H1 (cell line): Measurements from ENCODE around the gene RTEL1. TPM values are rescaled to one million over a fixed set of nuclear protein-coding genes. Genes with fewer than 3 reads are reported as not detected.

ENCODE experiments used
- CTCF ChIA-PET: fragments of 300-600 bp; sonication (Branson Sonifier 250); formaldehyde crosslinking; loops from one replicate; lab custom pipeline; 2021; ENCODE audit not compliant: partially characterized antibody; lab: Charles Lee
- POLR2A ChIA-PET: fragments of 300-600 bp; sonication (Branson Sonifier 250); formaldehyde crosslinking; loops from one replicate; lab custom pipeline; 2021; ENCODE audit warnings: inconsistent platforms; ENCODE audit not compliant: partially characterized antibody; lab: Charles Lee
- DNase-seq, 2 experiments: peaks; one replicate each; pipeline versions ENCODE4 v3.0.0 to v3.0.0-alpha.2; 2010 to 2022; ENCODE audit warnings: low spot score in 2 of 2, low read depth in 1 of 2, mixed read lengths in 1 of 2
- FAIRE-seq: peaks from 2 replicates; lab custom pipeline; 2011; peaks lifted over from hg19 to GRCh38; lab: Jason Lieb, UNC
- H2AFZ ChIP-seq: 2 replicates; pipeline ENCODE4 v1.8.1; 2012; ENCODE audit warnings: low read length, inconsistent platforms
- H2AK5ac ChIP-seq: 2 replicates; pipeline ENCODE4 v1.6.1; 2013; ENCODE audit warnings: low read depth, low read length
- H2BK120ac ChIP-seq: replicated peaks from 2 replicates; pipeline ENCODE3; 2013; ENCODE audit warnings: low read depth, low read length, inconsistent platforms
- H2BK12ac ChIP-seq: 2 replicates; pipeline ENCODE4 v1.6.1; 2013; ENCODE audit warnings: low read depth, low read length
- H2BK15ac ChIP-seq: 2 replicates; pipeline ENCODE4 v1.6.1; 2013; ENCODE audit warnings: low read length
- H2BK20ac ChIP-seq: 2 replicates; pipeline ENCODE4 v1.6.1; 2013; ENCODE audit warnings: low read length
- H2BK5ac ChIP-seq: 2 replicates; pipeline ENCODE4 v1.6.1; 2013; ENCODE audit warnings: low read depth, low read length
- H3K14ac ChIP-seq: 2 replicates; pipeline ENCODE4 v1.6.1; 2013; ENCODE audit warnings: inconsistent platforms; ENCODE audit not compliant: insufficient read length
- H3K18ac ChIP-seq: 2 replicates; pipeline ENCODE4 v1.6.1; 2013; ENCODE audit warnings: low read length; ENCODE audit errors: extremely low read depth
- H3K23ac ChIP-seq: 2 replicates; pipeline ENCODE4 v1.6.1; 2013; ENCODE audit warnings: inconsistent platforms; ENCODE audit not compliant: insufficient read length
- H3K23me2 ChIP-seq: 2 replicates; pipeline ENCODE4 v1.6.1; 2013; ENCODE audit warnings: low read depth, low read length
- H3K27ac ChIP-seq: 2 replicates; pipeline ENCODE4 v1.6.1; 2011; ENCODE audit warnings: low read depth, low read length, inconsistent platforms
- H3K27me3 ChIP-seq, 4 experiments: replicated peaks in 1 of 4; 1 replicate in 1 of 4; 2 replicates in 3 of 4; pipeline versions ENCODE4 v1.6.1 to v1.8.1; 2011 to 2013; ENCODE audit warnings: low read length in 3 of 4, mild to moderate bottlenecking in 3 of 4, inconsistent platforms in 2 of 4, mixed read lengths in 2 of 4, moderate library complexity in 1 of 4; ENCODE audit not compliant: control insufficient read depth in 3 of 4, insufficient read depth in 3 of 4; ENCODE audit errors: extremely low read depth in 1 of 4
- H3K36me3 ChIP-seq, 4 experiments: 2 replicates each; pipeline versions ENCODE4 v1.6.1 to v1.8.1; 2011 to 2013; ENCODE audit warnings: mild to moderate bottlenecking in 4 of 4, low read length in 3 of 4, moderate library complexity in 2 of 4, control low read depth in 1 of 4, inconsistent platforms in 1 of 4; ENCODE audit not compliant: insufficient read depth in 4 of 4, control insufficient read depth in 2 of 4
- H3K4ac ChIP-seq: replicated peaks from 2 replicates; pipeline ENCODE3; 2013; ENCODE audit warnings: low read length, low read depth, mixed read lengths, inconsistent platforms; ENCODE audit not compliant: insufficient read length
- H3K4me1 ChIP-seq, 4 experiments: replicated peaks in 1 of 4; 1 replicate in 1 of 4; 2 replicates in 3 of 4; pipeline versions ENCODE4 v1.6.1 to v1.8.1; 2011 to 2013; ENCODE audit warnings: low read length in 3 of 4, inconsistent platforms in 2 of 4, mixed read lengths in 1 of 4; ENCODE audit not compliant: insufficient read depth in 4 of 4, control insufficient read depth in 3 of 4
- H3K4me2 ChIP-seq, 2 experiments: 2 replicates each; pipeline versions ENCODE4 v1.6.1 to v1.8.1; 2011 to 2013; ENCODE audit warnings: low read depth in 2 of 2, low read length in 2 of 2, control low read depth in 1 of 2, inconsistent platforms in 1 of 2, mild to moderate bottlenecking in 1 of 2; ENCODE audit not compliant: insufficient read depth in 1 of 2
- H3K4me3 ChIP-seq, 4 experiments: fragments of 200-600, 300-600 bp in 1 of 4; sonication (generic), shearing (Covaris generic), sonication (Bioruptor Twin) in 1 of 4; 2 replicates each; pipeline versions ENCODE4 v1.5.1 to v1.8.1; 2011 to 2016; ENCODE audit warnings: low read length in 4 of 4, low read depth in 3 of 4, control low read depth in 2 of 4, inconsistent platforms in 2 of 4, mild to moderate bottlenecking in 2 of 4, mixed read lengths in 1 of 4, moderate library complexity in 1 of 4; ENCODE audit not compliant: insufficient read depth in 2 of 4; ENCODE audit errors: extremely low read depth in 1 of 4
- H3K56ac ChIP-seq: replicated peaks from 2 replicates; pipeline ENCODE3; 2013; ENCODE audit warnings: low read depth, mild to moderate bottlenecking, mixed read lengths, low read length, inconsistent platforms; ENCODE audit not compliant: insufficient read length
- H3K79me1 ChIP-seq: 2 replicates; pipeline ENCODE4 v1.6.1; 2013; ENCODE audit warnings: low read depth, low read length, control low read depth
- H3K79me2 ChIP-seq, 2 experiments: 2 replicates each; pipeline versions ENCODE4 v1.6.1 to v1.8.1; 2012 to 2013; ENCODE audit warnings: low read length in 2 of 2, mild to moderate bottlenecking in 2 of 2, inconsistent platforms in 1 of 2; ENCODE audit not compliant: insufficient read depth in 2 of 2, control insufficient read depth in 1 of 2
- H3K9ac ChIP-seq, 4 experiments: replicated peaks in 1 of 4; 1 replicate in 1 of 4; 2 replicates in 3 of 4; pipeline versions ENCODE4 v1.6.1 to v1.8.1; 2011 to 2013; ENCODE audit warnings: low read depth in 3 of 4, low read length in 3 of 4, control low read depth in 2 of 4, mild to moderate bottlenecking in 2 of 4, moderate library complexity in 2 of 4, inconsistent platforms in 1 of 4; ENCODE audit errors: extremely low read depth in 1 of 4
- H3K9me3 ChIP-seq, 2 experiments: 2 replicates each; pipeline versions ENCODE4 v1.6.1 to v1.8.1; 2012 to 2013; ENCODE audit warnings: mild to moderate bottlenecking in 2 of 2, moderate library complexity in 2 of 2, control low read depth in 1 of 2, inconsistent platforms in 1 of 2, low read depth in 1 of 2, low read length in 1 of 2, mixed read lengths in 1 of 2; ENCODE audit not compliant: insufficient read depth in 2 of 2
- H4K20me1 ChIP-seq, 2 experiments: replicated peaks in 1 of 2; 2 replicates each; pipeline versions ENCODE3 to v1.8.1; 2011 to 2013; ENCODE audit warnings: inconsistent platforms in 2 of 2, low read length in 2 of 2, mild to moderate bottlenecking in 1 of 2; ENCODE audit not compliant: insufficient read depth in 2 of 2, control insufficient read depth in 1 of 2
- H4K5ac ChIP-seq: 2 replicates; pipeline ENCODE4 v1.6.1; 2013; ENCODE audit warnings: low read length, low read depth, mixed read lengths, inconsistent platforms; ENCODE audit not compliant: insufficient read length
- H4K8ac ChIP-seq: 2 replicates; pipeline ENCODE4 v1.8.0; 2013; ENCODE audit warnings: mild to moderate bottlenecking, moderate library complexity, low read length, inconsistent platforms; ENCODE audit not compliant: insufficient read depth; ENCODE audit errors: extremely low read depth
- H4K91ac ChIP-seq: replicated peaks from 2 replicates; pipeline ENCODE3; 2013; ENCODE audit warnings: low read length, mixed read lengths, inconsistent platforms; ENCODE audit not compliant: insufficient read length
- RAD21 ChIP-seq, 2 experiments: IDR thresholded peaks in 1 of 2; conservative IDR thresholded peaks in 1 of 2; 2 replicates each; pipeline ENCODE4 v1.6.1; 2011; ENCODE audit warnings: low read depth in 2 of 2, low read length in 2 of 2, improper control_type of control experiment in 1 of 2, inconsistent platforms in 1 of 2, mild to moderate bottlenecking in 1 of 2, moderate library complexity in 1 of 2
- SIN3A ChIP-seq, 2 experiments: IDR thresholded peaks in 1 of 2; conservative IDR thresholded peaks in 1 of 2; 2 replicates each; pipeline ENCODE4 v1.6.1; 2011 to 2012; ENCODE audit warnings: low read length in 2 of 2, improper control_type of control experiment in 1 of 2, low read depth in 1 of 2, mild to moderate bottlenecking in 1 of 2
- SP1 ChIP-seq: IDR thresholded peaks from 2 replicates; pipeline ENCODE4 v1.6.1; 2011; ENCODE audit warnings: low read depth, low read length
- WGBS, 2 experiments: shearing (Covaris generic) in 1 of 2; methylation state at CpG; one replicate each; pipeline versions ENCODE4 v1.1.6 to v1.1.7; 2013 to 2015; ENCODE audit warnings: low lambda C conversion rate in 2 of 2, mixed read lengths in 2 of 2, inconsistent platforms in 1 of 2, low coverage in 1 of 2, missing lambda C conversion rate in 1 of 2; ENCODE audit not compliant: insufficient replicate concordance in 2 of 2, insufficient coverage in 1 of 2, insufficient read length in 1 of 2; ENCODE audit errors: extremely low coverage in 1 of 2, missing lambda C conversion rate in 1 of 2; 5-methylcytosine and 5-hydroxymethylcytosine counted together
- polyA plus RNA-seq, 7 experiments: library from polyadenylated mRNA; depleted of rRNA in 3 of 7; stranded (reverse) in 5 of 7; unstranded in 2 of 7; fragments of >200 nt in 5 of 7; fragments of 200-250 nt in 2 of 7; gene quantifications; 1 replicate in 5 of 7; 2 replicates in 1 of 7; 4 replicates in 1 of 7; pipeline versions ENCODE4 v1.2.1 to v1.2.3, GENCODE V29; 2011 to 2013; ENCODE audit warnings: missing spikeins in 2 of 7, mixed read lengths in 2 of 7
- total RNA-seq: library from RNA; stranded (reverse); fragmentation: NEBNext Ultra II Directional; extraction: Animal tissue kit (Norgen Biotek cat#: 25700); gene quantifications from 2 replicates; pipeline ENCODE4 v1.2.1, GENCODE V29; 2021
- TF ChIP-seq, protein P1 (sequence below), 3 experiments: IDR thresholded peaks; 1 replicate in 2 of 3; 2 replicates in 1 of 3; pipeline versions ENCODE4 v1.5.1 to v1.6.1; 2011; ENCODE audit warnings: low read length in 3 of 3, mild to moderate bottlenecking in 3 of 3, inconsistent platforms in 2 of 3, low read depth in 1 of 3, moderate library complexity in 1 of 3; ENCODE audit not compliant: insufficient read depth in 1 of 3; ENCODE audit errors: control extremely low read depth in 1 of 3

Gene RTEL1
- total and polyA plus RNA-seq, 2 of the 8 experiments (the other 6 are each of a cell fraction or from before 2014, with no cell fraction given), result 16.2 to 37.1 TPM

- H3K27ac ChIP-seq, result no peak overlapping the region
- FAIRE-seq, result no peak
- H3K9ac ChIP-seq, result peak overlapping the region; percentile 6 to 80 (median 45); a peak in 4 of 7 replicates
Measured at GRCh38 chr20:63706852-63707557, 48.9 kb downstream of the RTEL1 start.

More at GRCh38 chr20:63706852-63707557, 48.9 kb downstream of the RTEL1 start:
- peak in 1 of 2 experiments; percentile 67 for DNase-seq
- H2BK20ac ChIP-seq, result no peak overlapping the region
- H3K79me1 ChIP-seq, result peaks cover 10% of the 10 kb centered on the region; the same call in 1 of the 2 replicates
- H3K56ac ChIP-seq, result no peak overlapping the region
- H3K27me3 ChIP-seq, result no peaks in the 10 kb centered on the region
- H3K14ac ChIP-seq, result no peak overlapping the region
- H4K91ac ChIP-seq, result peak overlapping the region; percentile 30
- H4K20me1 ChIP-seq, result peaks cover 8 to 16% of the 10 kb centered on the region in 2 experiments
- H3K4me2 ChIP-seq, result peak overlapping the region; percentile 41 to 97
- peaks cover 0 to 47% of the 10 kb centered on the region in 2 experiments; a peak in 3 of 4 replicates for H3K79me2 ChIP-seq
- no peak overlapping the region for H2AK5ac ChIP-seq
- H3K36me3 ChIP-seq, result peaks cover 3 to 26% (median 12%) of the 10 kb centered on the region in 4 experiments
- H4K8ac ChIP-seq, result peak overlapping the region; percentile 80
- 22% methylated on average over 39 of the region's 56 CpGs; no CpG with 5 or more reads in 1 of the 2 experiments for WGBS, 2 experiments
- no peak overlapping the region for H2AFZ ChIP-seq
- H3K4me1 ChIP-seq, result peaks cover 0 to 11% (median 6%) of the 10 kb centered on the region in 4 experiments; a peak in 5 of 7 replicates
- no peak overlapping the region for H4K5ac ChIP-seq
- no peak overlapping the region; the same call in 1 of the 2 replicates for H3K18ac ChIP-seq
- POLR2A ChIA-PET, result interaction anchor here (1.0 to 4.7 kb wide), 14 partner anchors 10 to 158 kb away, joined by 3 to 49 read pairs (median 5); partner anchors contain the start of genes LIME1, SLC2A4RG, STMN3 and TNFRSF6B
- no peak overlapping the region for H3K23ac ChIP-seq
- CTCF ChIA-PET, result interaction anchor here (0.6 to 2.2 kb wide), 12 partner anchors 8 to 1466 kb away, joined by 3 to 9 read pairs (median 3); partner anchors contain the start of genes LIME1, TNFRSF6B and TPD52L2
- H2BK15ac ChIP-seq, result no peak overlapping the region
- H3K4me3 ChIP-seq, result peak overlapping the region; percentile 46 to 88 (median 74)
- H3K4ac ChIP-seq, result no peak overlapping the region
- no peak overlapping the region for H2BK12ac ChIP-seq
- H2BK5ac ChIP-seq, result no peak overlapping the region; the same call in 1 of the 2 replicates
- TF ChIP-seq SIN3A (conservative IDR thresholded peaks at IDR 0.05 in 1 of 2, IDR thresholded peaks at IDR 0.05 in 1 of 2; ENCODE audit: low read depth in 1 of 2, low read length in 2 of 2) (peak in 1 of 2 experiments; percentile 60; a peak in 2 of 4 replicates), SP1 (no peak), RAD21 (IDR thresholded peaks at IDR 0.05 in 1 of 2, conservative IDR thresholded peaks at IDR 0.05 in 1 of 2; ENCODE audit: low read depth in 2 of 2, low read length in 2 of 2) (peak; percentile 68 to 73)
- TF ChIP-seq, protein P1, sequence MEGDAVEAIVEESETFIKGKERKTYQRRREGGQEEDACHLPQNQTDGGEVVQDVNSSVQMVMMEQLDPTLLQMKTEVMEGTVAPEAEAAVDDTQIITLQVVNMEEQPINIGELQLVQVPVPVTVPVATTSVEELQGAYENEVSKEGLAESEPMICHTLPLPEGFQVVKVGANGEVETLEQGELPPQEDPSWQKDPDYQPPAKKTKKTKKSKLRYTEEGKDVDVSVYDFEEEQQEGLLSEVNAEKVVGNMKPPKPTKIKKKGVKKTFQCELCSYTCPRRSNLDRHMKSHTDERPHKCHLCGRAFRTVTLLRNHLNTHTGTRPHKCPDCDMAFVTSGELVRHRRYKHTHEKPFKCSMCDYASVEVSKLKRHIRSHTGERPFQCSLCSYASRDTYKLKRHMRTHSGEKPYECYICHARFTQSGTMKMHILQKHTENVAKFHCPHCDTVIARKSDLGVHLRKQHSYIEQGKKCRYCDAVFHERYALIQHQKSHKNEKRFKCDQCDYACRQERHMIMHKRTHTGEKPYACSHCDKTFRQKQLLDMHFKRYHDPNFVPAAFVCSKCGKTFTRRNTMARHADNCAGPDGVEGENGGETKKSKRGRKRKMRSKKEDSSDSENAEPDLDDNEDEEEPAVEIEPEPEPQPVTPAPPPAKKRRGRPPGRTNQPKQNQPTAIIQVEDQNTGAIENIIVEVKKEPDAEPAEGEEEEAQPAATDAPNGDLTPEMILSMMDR (IDR thresholded peaks at IDR 0.05; ENCODE audit: control extremely low read depth in 1 of 3, insufficient read depth in 1 of 3, low read depth in 1 of 3, low read length in 3 of 3), result peak; percentile 46 to 72 (median 69)
- TF ChIP-seq, all 59 proteins: peak for 3
- no peaks in the 10 kb centered on the region for H3K9me3 ChIP-seq
- H3K23me2 ChIP-seq, result peaks cover 5% of the 10 kb centered on the region; the same call in 1 of the 2 replicates
- H2BK120ac ChIP-seq, result no peak overlapping the region
